Endothelial cell of hepatic sinusoid (primary cell): ENCODE data around the gene GLB1L.
"Not testable (repeated sequence)": the region's sequence is repeated elsewhere in the genome, so short reads cannot be mapped to it uniquely, and the experiment has no call there.

Experiments
- in situ Hi-C: cut with HindIII; loops from 2 replicates; pipeline ENCODE4 v1.10.0; 2017; ENCODE audit warnings: low sequenced_read_pairs

The GLB1L gene

GRCh38 chr2:219209236-219210195, 35.7 kb downstream of the GLB1L start:
- in situ Hi-C loops, result no loop called here

GRCh38 chr2:219207884-219208740, 37.1 kb downstream of the GLB1L start:
- in situ Hi-C loops, result no loop called here

- in situ Hi-C loops, result no loop called here
These were observed 37.9 kb downstream of the GLB1L start for GRCh38 chr2:219207134-219207883.

GRCh38 chr2:219206328-219207133, 38.7 kb downstream of the GLB1L start, which contains the start of gene ZFAND2B:
Gene ZFAND2B, plus strand, starts transcription at chr2:219206782. Its CDS starts 206 bp downstream, at chr2:219206988.
- in situ Hi-C loops, result no loop called here

GRCh38 chr2:219205981-219206327, 39.3 kb downstream of the GLB1L start:
- in situ Hi-C loops, result no loop called here

- in situ Hi-C loops, result no loop called here
These were observed 40.1 kb downstream of the GLB1L start for GRCh38 chr2:219205165-219205538.

- in situ Hi-C loops, result no loop called here
These were observed 40.6 kb downstream of the GLB1L start for GRCh38 chr2:219204425-219205164.

- in situ Hi-C loops, result not testable (repeated sequence)
These were observed 43.9 kb downstream of the GLB1L start for GRCh38 chr2:219201331-219201730.

- in situ Hi-C loops, result not testable (repeated sequence)
These were observed 44.5 kb downstream of the GLB1L start for GRCh38 chr2:219200502-219201326.

- in situ Hi-C loops, result no loop called here
These were observed 45.6 kb downstream of the GLB1L start for GRCh38 chr2:219199470-219200211.

GRCh38 chr2:219198974-219199373, 46.3 kb downstream of the GLB1L start:
- in situ Hi-C loops, result no loop called here

GRCh38 chr2:219197388-219197787, 47.9 kb downstream of the GLB1L start:
- in situ Hi-C loops, result no loop called here

GRCh38 chr2:219186754-219187456, 58.3 kb downstream of the GLB1L start:
- in situ Hi-C loops, result no loop called here
